Measurements from ENCODE around the gene TMEM169.
A peak's percentile ranks its signal among the peaks of the same experiment; 100 is the strongest.

Gene TMEM169

GRCh38 chr2:216082805-216083204, 1.1 kb downstream of the TMEM169 start:
- ChIA-PET CTCF (no interaction called here), POLR2A (no interaction called here)
- H3K36me3 ChIP-seq (ENCODE audit: control insufficient read depth in 2 of 2, insufficient read depth in 1 of 2, low read length in 2 of 2): no peaks in the 10 kb centered on the region; a peak in 1 of 3 replicates
- H3K4me1 ChIP-seq (ENCODE audit: control insufficient read depth, insufficient read depth, low read length): peaks cover 3% of the 10 kb centered on the region
- H3K9me3 ChIP-seq (ENCODE audit: control insufficient read depth, insufficient read depth, low read depth, low read length): no peaks in the 10 kb centered on the region
- H3K4me3 ChIP-seq (ENCODE audit: low read depth, low read length): no peak overlapping the region
- TF ChIP-seq REST (tag by site-specific recombination; IDR thresholded peaks at IDR 0.05) (peak; percentile 64; the same call in 1 of the 2 replicates), ZNF398 (tag by site-specific recombination; IDR thresholded peaks at IDR 0.05) (no peak), ZNF23 (tag by site-specific recombination; IDR thresholded peaks at IDR 0.05; ENCODE audit: borderline replicate concordance) (no peak), ZNF707 (tag by site-specific recombination; IDR thresholded peaks at IDR 0.05) (no peak), ZNF670 (tag by site-specific recombination; IDR thresholded peaks at IDR 0.05; ENCODE audit: low read depth) (no peak)
- H3K27ac ChIP-seq (ENCODE audit: extremely low read depth, low read depth, low read length): no peak overlapping the region

GRCh38 chr2:216083464-216084281, 2.0 kb downstream of the TMEM169 start:
- Histone ChIP-seq H3K4me3 (ENCODE audit: low read depth, low read length) (no peak overlapping the region), H3K4me1 (ENCODE audit: control insufficient read depth, insufficient read depth, low read length) (peaks cover 3% of the 10 kb centered on the region), H3K27ac (ENCODE audit: extremely low read depth, low read depth, low read length) (no peak overlapping the region), H3K9me3 (ENCODE audit: control insufficient read depth, insufficient read depth, low read depth, low read length) (no peaks in the 10 kb centered on the region), H3K36me3 (ENCODE audit: control insufficient read depth in 2 of 2, insufficient read depth in 1 of 2, low read length in 2 of 2) (no peaks in the 10 kb centered on the region)
- ChIA-PET POLR2A (no interaction called here), CTCF (interaction anchor here (0.6 to 0.9 kb wide), 2 partner anchors 39 to 436 kb away, joined by 3 read pairs; no protein-coding TSS in a partner anchor)
- peak; percentile 51; the same call in 1 of the 2 replicates for TF ChIP-seq EGR2 (tag by site-specific recombination; IDR thresholded peaks at IDR 0.05; ENCODE audit: low read depth)
- TF ChIP-seq ZBTB17 (tag by site-specific recombination; IDR thresholded peaks at IDR 0.05): 0 out of 2 replicates have a peak, but pooled peaks have one; percentile 11
- TF ChIP-seq ZFP69B (tag by site-specific recombination; IDR thresholded peaks at IDR 0.05): no peak
- peak; percentile 17; the same call in 1 of the 2 replicates for TF ChIP-seq ZFHX2 (tag by site-specific recombination; conservative IDR thresholded peaks at IDR 0.05)
- TF ChIP-seq ZNF175 (tag by site-specific recombination; IDR thresholded peaks at IDR 0.05): no peak

- POLR2A ChIA-PET: interaction anchor here (0.8 kb wide), 1 partner anchor 25 kb away, joined by 4 read pairs; the partner anchor contains the start of gene XRCC5
- H3K27ac ChIP-seq (ENCODE audit: extremely low read depth, low read depth, low read length): no peak overlapping the region
Measured at GRCh38 chr2:216084547-216084946, 2.8 kb downstream of the TMEM169 start.

More at GRCh38 chr2:216084547-216084946, 2.8 kb downstream of the TMEM169 start:
- H3K9me3 ChIP-seq (ENCODE audit: control insufficient read depth, insufficient read depth, low read depth, low read length): no peaks in the 10 kb centered on the region
- no peak overlapping the region for H3K4me3 ChIP-seq (ENCODE audit: low read depth, low read length)
- TF ChIP-seq SCRT1 (tag by site-specific recombination; IDR thresholded peaks at IDR 0.05; ENCODE audit: borderline replicate concordance) (no peak), PATZ1 (tag by site-specific recombination; IDR thresholded peaks at IDR 0.05) (no peak), ZBTB48 (tag by site-specific recombination; IDR thresholded peaks at IDR 0.05) (no peak)
- no peaks in the 10 kb centered on the region for H3K36me3 ChIP-seq (ENCODE audit: control insufficient read depth in 2 of 2, insufficient read depth in 1 of 2, low read length in 2 of 2)
- peaks cover 3% of the 10 kb centered on the region for H3K4me1 ChIP-seq (ENCODE audit: control insufficient read depth, insufficient read depth, low read length)
- CTCF ChIA-PET: no interaction called here

Data from HEK293 (cell line).